NCI-H510A treated with DMSO at 0.1 percent for 48 hours (cell line): Measurements from ENCODE around the gene LRRC38.

Source experiments
- DNase-seq: peaks from one replicate; lab custom pipeline; 2025; lab: John Stamatoyannopoulos, UW

The LRRC38 gene

DNA sequence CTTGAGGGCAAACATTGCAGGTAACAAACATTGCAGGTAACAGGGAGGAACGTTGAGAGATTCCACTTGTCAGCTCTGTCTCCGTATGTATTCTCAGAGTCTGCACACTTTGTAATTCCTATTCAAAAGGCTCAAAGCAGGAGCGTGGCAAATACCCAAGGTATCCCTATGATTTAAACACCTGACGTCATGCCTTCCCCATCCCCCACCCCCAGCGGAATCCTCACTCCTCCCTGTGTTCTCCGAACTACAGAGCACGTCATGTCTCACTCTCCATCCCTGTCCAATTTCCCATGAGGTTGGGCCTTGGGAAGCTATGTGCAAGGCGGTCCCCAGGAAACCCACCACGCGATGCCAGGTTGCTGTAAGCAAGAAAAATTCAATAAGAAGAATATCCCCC lies 2.8 kb upstream of the LRRC38 start:
- DNase-seq = no peak

GRCh38 chr1:13514821-13515220 lies 1.0 kb upstream of the LRRC38 start:
- no peak for DNase-seq

GRCh38 chr1:13513063-13513894 lies 524 bp downstream of the LRRC38 start:
- no peak for DNase-seq

DNA sequence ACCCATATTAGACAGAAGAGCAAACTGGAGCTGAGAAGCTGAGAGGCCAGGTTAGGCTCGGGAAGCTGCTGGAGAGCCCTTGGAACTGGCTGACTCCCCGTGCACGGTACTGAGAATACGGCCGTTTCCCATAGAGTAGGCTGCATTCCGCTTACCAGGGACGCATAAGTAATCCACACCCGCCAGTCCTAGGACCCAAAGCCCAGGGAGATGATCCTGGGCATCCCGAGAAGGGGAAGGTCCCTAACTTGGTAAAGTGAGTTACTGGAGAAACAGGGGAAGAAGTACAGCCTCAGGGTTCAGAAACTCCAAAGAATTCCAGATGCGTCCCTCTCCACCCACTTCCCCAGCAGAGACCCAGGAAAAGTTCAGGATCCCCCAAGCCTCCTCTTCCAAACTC lies 1.3 kb downstream of the LRRC38 start:
- DNase-seq = no peak

- no peak for DNase-seq
These were observed 3.3 kb downstream of the LRRC38 start for GRCh38 chr1:13510499-13510898.

DNA sequence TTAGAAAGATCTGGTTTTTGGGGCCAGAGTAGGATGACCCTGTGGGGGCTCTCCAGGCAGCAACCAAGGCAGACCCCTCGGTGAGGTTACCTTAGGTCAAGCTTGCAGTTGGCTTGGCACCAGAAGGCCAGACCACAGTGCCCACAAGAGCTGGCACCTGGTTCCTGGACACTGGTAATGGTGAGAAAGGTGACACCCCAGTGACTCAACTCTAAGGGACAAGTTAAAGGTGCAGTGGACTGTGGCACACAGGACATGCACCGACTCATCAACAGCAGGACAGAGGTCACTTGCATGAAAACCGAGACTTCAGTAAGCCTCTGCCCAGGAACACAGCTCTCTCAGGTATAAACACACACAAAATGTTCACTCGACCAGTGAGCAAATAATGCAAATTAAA lies 6.7 kb downstream of the LRRC38 start:
- no peak for DNase-seq

- no peak for DNase-seq
These were observed 8.8 kb downstream of the LRRC38 start for GRCh38 chr1:13505020-13505419.

DNA sequence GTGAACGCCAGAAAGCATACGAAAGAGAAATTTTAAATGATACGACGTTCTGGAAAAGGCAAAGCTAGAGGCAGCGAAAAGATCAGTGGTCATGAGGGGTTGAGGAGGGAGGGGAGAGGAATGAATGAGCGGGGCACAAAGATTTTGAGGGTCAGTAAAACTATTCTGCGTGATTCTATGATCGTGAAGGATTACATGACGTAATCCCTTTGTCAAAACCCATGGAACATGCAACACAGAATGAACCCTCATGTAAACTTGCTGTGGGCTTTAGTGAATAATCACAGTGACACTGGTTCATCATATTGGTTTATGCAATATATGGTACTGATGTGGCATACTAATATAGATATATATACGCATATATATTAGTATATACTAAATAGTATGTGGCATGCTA lies 13.0 kb downstream of the LRRC38 start:
- DNase-seq = no peak

- no peak for DNase-seq
These were observed 14.4 kb downstream of the LRRC38 start for GRCh38 chr1:13499422-13499821.

DNA sequence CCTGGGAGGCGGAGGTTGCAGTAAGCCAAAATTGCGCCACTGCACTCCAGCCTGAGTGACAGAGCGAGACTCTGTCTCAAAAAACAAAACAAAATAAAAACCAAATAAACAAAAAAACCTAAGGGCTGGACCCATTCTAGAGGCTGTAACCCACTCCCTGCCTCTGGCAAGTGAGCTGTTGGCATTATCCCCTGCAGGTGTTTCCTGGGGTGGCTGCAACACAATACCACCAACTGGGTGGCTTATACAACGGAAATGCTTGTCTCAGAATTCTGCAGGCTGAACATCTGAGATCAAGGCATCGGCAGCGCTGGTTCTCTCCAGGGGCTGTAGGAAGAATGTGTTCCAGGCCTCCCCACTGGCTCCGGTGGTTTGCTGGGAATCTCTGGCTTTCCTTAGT lies 15.2 kb downstream of the LRRC38 start:
- no peak for DNase-seq

DNA sequence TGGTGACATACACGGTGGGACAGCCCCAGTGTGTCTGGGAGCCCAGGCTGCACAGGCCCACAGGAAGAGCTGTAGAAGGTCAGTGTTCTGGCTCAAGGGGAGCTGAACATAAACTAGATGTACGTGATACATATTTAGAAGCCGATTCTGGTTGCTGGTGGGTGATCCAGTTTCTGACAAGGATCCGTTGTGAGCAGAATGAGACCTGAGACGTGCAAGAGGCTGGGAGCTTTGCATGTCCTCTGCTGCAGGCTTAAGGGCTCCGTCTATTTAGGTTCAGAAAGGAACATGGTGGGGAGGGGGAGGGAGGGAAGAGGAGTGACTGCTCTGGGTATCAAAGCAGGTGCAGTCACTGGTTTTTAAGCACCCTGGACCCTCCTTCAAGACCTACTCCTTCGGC lies 18.6 kb downstream of the LRRC38 start:
- no peak for DNase-seq

DNA sequence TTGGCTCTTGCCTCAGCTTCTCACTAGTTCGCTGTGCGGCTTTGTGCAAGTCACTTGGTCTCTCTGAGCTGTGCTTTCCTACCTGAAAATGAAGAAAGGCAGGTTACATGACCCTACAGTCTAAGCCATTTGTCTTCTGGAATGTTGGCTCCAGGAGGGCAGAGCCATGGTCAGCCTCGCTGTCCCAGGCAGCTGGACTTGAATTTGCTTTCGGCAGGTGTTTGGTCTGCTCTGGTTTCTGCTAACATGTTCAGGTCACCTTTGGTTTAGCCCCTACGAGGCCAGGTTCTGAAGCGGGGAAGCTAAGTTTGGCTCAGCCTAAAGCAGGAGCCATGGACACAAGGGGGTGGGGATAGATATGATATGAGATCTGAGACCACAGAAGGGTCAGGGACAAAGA lies 19.1 kb downstream of the LRRC38 start:
- no peak for DNase-seq

- DNase-seq = no peak
These were observed 19.8 kb downstream of the LRRC38 start for GRCh38 chr1:13494025-13494424.

DNA sequence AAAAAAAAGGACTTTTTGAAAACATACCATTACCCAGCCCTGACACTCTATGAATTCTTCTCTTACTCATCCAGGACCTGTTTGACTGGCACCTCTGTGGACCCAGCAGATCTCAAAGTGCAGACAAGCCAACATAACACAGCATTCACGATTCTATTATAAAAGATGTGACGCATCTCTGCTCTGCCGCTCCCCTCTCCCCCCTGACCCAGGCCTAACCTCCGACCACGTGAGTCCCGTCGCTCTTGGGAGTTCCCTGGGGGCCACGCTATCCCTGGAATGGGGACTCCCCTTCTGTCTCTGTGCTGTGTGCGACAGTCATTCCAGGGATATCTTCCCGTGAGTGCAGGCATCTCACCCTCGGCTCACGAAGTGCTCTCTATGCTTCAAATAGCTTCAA lies 21.1 kb downstream of the LRRC38 start:
- no peak for DNase-seq

DNA sequence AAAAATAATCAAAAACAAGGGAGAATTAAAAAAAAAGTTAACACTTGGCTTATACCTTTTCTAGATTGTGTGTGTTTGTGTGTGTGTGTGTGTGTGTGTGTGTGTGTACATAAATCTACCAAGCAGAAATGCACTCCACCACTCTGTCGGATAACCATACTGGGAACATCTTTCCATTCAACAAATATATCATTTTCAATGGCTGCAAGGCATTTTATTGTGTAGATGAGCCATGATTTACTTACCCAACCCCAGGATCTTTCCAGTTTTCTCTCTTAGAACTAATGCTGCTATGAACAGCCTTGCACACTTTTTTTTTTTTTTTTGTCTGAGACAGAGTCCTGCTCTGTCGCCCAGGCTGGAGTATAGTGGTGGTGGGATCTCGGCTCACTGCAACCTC lies 25.8 kb downstream of the LRRC38 start:
- DNase-seq = no peak

DNA sequence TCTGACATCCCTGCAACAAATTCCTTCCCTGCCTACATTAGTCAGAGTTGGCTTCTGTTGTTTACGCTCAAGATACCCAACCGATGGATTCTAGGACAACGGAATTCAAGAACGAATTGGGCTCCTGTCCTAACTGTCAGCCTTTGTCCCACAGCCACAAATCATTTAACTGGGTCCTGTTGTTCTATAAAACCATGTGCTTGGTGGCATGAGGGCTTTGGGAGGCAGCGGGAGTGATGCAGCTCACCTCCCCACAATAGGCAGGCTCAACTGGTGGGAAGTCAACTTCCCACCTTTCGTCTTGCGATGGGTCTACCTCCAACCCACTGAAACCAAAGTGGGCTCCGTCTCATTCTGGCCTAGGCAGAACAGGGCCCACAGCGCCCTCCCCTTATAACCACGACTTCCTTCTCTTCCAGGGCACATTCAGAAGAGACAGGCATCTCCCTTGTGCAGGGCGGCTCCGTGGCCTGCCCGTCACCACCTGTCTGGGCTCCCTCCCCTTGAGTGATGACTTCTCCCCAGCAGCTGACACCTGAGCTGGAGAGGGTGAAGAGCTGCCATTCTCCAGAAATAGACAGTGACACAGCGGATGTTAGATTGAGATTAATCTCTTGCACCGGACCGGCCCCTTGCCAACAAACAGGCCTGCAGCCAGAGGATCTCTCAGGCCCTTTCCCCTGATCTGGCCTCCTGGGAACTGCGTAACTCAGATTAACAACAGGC lies 26.5 kb downstream of the LRRC38 start:
- DNase-seq = peak; percentile 94

DNA sequence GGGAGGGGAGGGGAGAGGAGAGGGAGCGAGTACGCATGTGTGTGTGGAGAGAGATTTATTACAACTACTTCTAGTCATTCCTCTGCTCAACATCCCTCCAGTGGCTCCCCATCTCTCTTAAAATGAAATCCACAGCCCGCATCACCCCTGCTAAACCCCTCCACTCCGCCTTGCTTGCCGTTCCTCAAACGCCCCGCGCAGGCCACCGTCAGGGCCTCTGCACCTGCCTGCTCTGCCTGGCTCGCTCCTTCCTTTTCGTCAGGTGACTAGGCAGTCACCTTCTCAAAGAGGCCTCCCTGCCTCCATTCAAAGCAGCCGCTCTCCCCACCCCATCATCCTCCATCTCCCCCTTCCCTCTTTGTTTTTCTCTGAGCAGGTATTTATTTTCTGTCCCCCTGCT lies 29.9 kb downstream of the LRRC38 start:
- peak; percentile 60 for DNase-seq

- DNase-seq = no peak
These were observed 31.2 kb downstream of the LRRC38 start for GRCh38 chr1:13482600-13482999.

DNA sequence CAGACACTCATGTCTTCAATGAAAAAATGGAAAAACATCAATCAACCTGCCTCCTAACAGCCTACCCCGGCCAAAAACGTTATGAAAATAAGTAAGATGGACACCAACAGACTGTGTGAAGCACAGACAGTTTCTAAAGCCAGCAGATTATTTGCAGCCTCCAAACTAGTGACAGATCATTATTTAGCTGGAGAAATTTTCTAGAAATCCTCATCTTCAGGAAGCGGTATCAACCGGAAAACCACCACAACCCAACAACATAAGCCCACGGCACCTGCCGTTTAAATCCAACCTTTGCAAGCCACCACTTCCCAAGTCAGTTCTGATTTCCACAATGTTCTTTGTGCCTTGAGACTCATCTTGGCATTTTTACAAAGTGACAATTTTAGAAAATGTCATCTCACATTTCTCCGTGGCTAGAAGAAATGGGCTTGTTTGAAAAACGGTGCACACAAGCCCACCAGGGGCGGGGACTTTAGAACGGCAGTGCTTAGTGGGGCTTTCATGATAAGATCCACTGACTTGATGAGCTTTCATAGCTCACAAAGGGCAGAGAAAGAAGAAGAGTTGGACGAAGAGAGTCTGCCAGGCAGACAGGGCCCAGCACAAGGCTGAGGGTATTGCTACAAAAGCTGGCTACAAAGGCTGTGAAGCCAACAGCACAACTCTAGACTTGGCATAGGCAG lies 34.5 kb downstream of the LRRC38 start:
- DNase-seq = no peak

GRCh38 chr1:13478692-13479091 lies 35.1 kb downstream of the LRRC38 start:
- DNase-seq = no peak

DNA sequence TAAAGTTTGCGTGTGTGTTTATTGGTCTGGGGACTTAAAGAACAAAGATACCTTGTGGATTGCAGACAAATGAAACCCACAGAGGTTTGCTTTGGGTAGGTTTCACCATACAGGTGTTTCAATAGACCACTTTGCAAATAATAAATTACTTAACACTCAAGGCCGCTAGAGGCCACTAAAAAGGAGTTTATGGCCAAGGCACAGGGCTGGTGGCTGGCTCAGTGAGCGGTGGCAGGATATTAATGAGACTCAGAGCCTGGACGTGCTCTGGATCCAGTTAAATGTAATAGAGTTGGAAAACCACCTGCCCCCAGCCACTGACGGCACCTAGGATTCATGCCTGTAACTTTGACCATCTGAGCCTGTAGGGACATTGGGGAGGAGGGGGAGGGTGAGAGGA lies 44.5 kb downstream of the LRRC38 start:
- peak; percentile 64 for DNase-seq

DNA sequence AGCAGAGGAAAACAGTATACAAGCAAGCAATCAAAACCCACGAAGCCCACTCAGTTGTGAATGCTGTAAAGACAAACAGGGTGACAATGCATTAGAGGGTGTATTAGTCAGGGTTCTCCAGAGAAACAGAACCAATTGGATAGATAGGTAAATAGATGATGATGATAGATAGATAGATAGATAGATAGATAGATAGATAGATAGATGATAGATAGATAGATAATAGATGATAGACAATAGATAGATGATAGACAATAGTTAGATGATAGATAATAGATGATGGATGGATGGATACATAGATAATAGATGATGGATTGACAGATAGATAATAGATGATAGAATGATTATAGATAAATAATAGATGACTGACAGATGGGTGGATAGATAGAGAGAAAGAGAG lies 48.3 kb downstream of the LRRC38 start:
- DNase-seq = no peak

GRCh38 chr1:13462682-13463081 lies 51.1 kb downstream of the LRRC38 start:
- DNase-seq = no peak
